NB4 (cell line): Measurements from ENCODE around the gene ARHGAP25.

ENCODE experiments used
- MAX ChIP-seq: IDR thresholded peaks from 2 replicates; pipeline ENCODE4 v1.6.1; 2011; ENCODE audit warnings: low read depth, low read length
- MYC ChIP-seq: IDR thresholded peaks from 2 replicates; pipeline ENCODE4 v1.6.1; 2011; ENCODE audit warnings: low read depth, low read length
- POLR2A ChIP-seq: IDR thresholded peaks from 2 replicates; pipeline ENCODE4 v1.6.1; 2011; ENCODE audit warnings: mild to moderate bottlenecking; ENCODE audit not compliant: insufficient read length; ENCODE audit errors: extremely low read depth
- TF ChIP-seq, protein P1 (sequence below): IDR thresholded peaks from one replicate; pipeline ENCODE4 v1.5.1; 2012; ENCODE audit warnings: low read depth, low read length

GRCh38 chr2:68692511-68692910 lies 42.1 kb upstream of the ARHGAP25 start:
- TF ChIP-seq MAX: no peak
- TF ChIP-seq, protein P1, sequence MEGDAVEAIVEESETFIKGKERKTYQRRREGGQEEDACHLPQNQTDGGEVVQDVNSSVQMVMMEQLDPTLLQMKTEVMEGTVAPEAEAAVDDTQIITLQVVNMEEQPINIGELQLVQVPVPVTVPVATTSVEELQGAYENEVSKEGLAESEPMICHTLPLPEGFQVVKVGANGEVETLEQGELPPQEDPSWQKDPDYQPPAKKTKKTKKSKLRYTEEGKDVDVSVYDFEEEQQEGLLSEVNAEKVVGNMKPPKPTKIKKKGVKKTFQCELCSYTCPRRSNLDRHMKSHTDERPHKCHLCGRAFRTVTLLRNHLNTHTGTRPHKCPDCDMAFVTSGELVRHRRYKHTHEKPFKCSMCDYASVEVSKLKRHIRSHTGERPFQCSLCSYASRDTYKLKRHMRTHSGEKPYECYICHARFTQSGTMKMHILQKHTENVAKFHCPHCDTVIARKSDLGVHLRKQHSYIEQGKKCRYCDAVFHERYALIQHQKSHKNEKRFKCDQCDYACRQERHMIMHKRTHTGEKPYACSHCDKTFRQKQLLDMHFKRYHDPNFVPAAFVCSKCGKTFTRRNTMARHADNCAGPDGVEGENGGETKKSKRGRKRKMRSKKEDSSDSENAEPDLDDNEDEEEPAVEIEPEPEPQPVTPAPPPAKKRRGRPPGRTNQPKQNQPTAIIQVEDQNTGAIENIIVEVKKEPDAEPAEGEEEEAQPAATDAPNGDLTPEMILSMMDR: no peak
- no peak for TF ChIP-seq POLR2A
- TF ChIP-seq MYC: no peak
